Stimulated activated CD8-positive, alpha-beta memory T cell treated with anti-CD3 and anti-CD28 coated beads, Interleukin-15, amount 100 ng/mL, for 4 hours (primary cell): ENCODE measurements around the gene HDX.
"Not testable (repeated sequence)": the region's sequence is repeated elsewhere in the genome, so short reads cannot be mapped to it uniquely, and the experiment has no call there.

Source experiments
- DNase-seq, 2 donors: peaks; one replicate each; pipeline ENCODE4 v3.0.0-alpha.2; 2020; ENCODE audit warnings: low read depth in 2 of 2

The HDX gene

GRCh38 chrX:84339507-84340364 lies 162.5 kb downstream of the HDX start:
- DNase-seq: no peak

- DNase-seq: no peak
These were observed 165.6 kb downstream of the HDX start for GRCh38 chrX:84336646-84337045.

GRCh38 chrX:84335121-84335520 lies 167.1 kb downstream of the HDX start:
- DNase-seq: no peak

GRCh38 chrX:84322083-84322827 lies 180.0 kb downstream of the HDX start:
- no peak for DNase-seq

GRCh38 chrX:84320614-84321013 lies 181.6 kb downstream of the HDX start:
- DNase-seq: no peak

GRCh38 chrX:84320023-84320422 lies 182.2 kb downstream of the HDX start:
- DNase-seq: no peak

- DNase-seq: no peak
These were observed 183.6 kb downstream of the HDX start for GRCh38 chrX:84318661-84319060.

GRCh38 chrX:84315946-84316345 lies 186.3 kb downstream of the HDX start:
- not testable (repeated sequence) for DNase-seq
